Gastroesophageal sphincter (tissue), 4 donors: Measurements from ENCODE around the gene GRM4. TPM values are rescaled to one million over a fixed set of nuclear protein-coding genes. Genes with fewer than 3 reads are reported as not detected.

ENCODE experiments used
- ATAC-seq: fragments of 150-250 bp; one replicate; pipeline ENCODE4 v1.9.1; 2016; ENCODE audit warnings: mild to moderate bottlenecking, moderate library complexity
- H3K27ac ChIP-seq, 4 donors: fragments of 200-600 bp; sonication (generic) in 3 of 4; 1 replicate in 3 of 4; 2 replicates in 1 of 4; pipeline ENCODE4 v1.5.1; 2016 to 2019
- H3K27me3 ChIP-seq: fragments of 200-600 bp; sonication (generic); one replicate; pipeline ENCODE4 v1.5.1; 2019
- H3K36me3 ChIP-seq, 2 donors: fragments of 200-600 bp; sonication (generic); one replicate each; pipeline ENCODE4 v1.5.1; 2019; ENCODE audit warnings: control low read depth in 1 of 2
- H3K4me1 ChIP-seq, 3 donors: fragments of 200-600 bp; sonication (generic); 1 replicate in 2 of 3; 2 replicates in 1 of 3; pipeline ENCODE4 v1.5.1; 2016 to 2019; ENCODE audit warnings: control low read depth in 2 of 3
- H3K4me3 ChIP-seq, 2 donors: fragments of 200-600 bp; sonication (generic); one replicate each; pipeline ENCODE4 v1.5.1; 2019; ENCODE audit warnings: mild to moderate bottlenecking in 1 of 2, moderate library complexity in 1 of 2
- H3K9me3 ChIP-seq, 3 donors: fragments of 200-600 bp; sonication (generic); one replicate each; pipeline ENCODE4 v1.5.1; 2017 to 2019; ENCODE audit warnings: control low read depth in 2 of 3
- EP300 ChIP-seq: sonication (generic); formaldehyde crosslinking; IDR thresholded peaks from one replicate; pipeline ENCODE4 v1.6.1; 2017; ENCODE audit warnings: antibody characterized with exemption, mild to moderate bottlenecking
- POLR2A ChIP-seq, 2 donors: fragments of 450-650 bp; IDR thresholded peaks; one replicate each; pipeline ENCODE4 v1.6.1; 2017; ENCODE audit warnings: antibody characterized with exemption in 2 of 2, mild to moderate bottlenecking in 2 of 2, moderate library complexity in 1 of 2
- POLR2AphosphoS5 ChIP-seq: sonication (generic); formaldehyde crosslinking; IDR thresholded peaks from one replicate; pipeline ENCODE4 v1.6.1; 2017; ENCODE audit warnings: antibody characterized with exemption
- WGBS, 2 donors: methylation state at CpG; one replicate each; pipeline ENCODE4 v1.1.5; 2018; ENCODE audit warnings: low coverage in 1 of 2; 5-methylcytosine and 5-hydroxymethylcytosine counted together
- total RNA-seq, 4 donors: library from RNA; depleted of rRNA; stranded (reverse); fragments of >200 nt; gene quantifications; one replicate each; pipeline ENCODE4 v1.1.0, GENCODE V29; 2016
- TF ChIP-seq, protein P1 (sequence below), 4 experiments: fragments of 200-600 bp in 2 of 4; fragments of 450-650 bp in 2 of 4; sonication (generic) in 1 of 4; IDR thresholded peaks; one replicate each; pipeline ENCODE4 v1.5.1; 2017 to 2019; ENCODE audit warnings: antibody characterized with exemption in 4 of 4, mild to moderate bottlenecking in 2 of 4, moderate library complexity in 2 of 4

Gene GRM4
- total RNA-seq, 4 donors from 2014 or later, result not detected

DNA sequence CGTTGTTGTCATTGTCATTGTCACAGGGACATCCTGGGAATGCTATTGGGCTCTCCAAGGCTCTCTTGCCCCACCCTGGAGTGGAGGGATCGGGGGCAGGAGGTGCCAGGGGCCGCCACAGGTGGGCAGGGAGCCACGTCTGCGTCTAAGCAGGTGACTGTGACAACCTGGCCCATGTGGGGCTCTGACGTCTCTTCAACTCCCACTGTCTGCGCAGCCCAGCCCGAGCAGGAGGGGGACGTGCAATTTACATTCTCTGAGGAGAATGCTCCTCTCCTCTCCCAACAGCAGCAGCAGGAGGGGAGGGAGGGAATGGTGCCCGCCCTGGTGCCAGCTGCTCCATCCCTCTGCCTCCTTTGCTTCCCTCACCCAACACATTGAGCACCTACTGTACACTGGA, 50.1 kb downstream of the GRM4 start:
- H3K9me3 ChIP-seq, result peaks cover 0 to 6% (median 0%) of the 10 kb centered on the region in 3 donors
- peaks cover 85% of the 10 kb centered on the region for H3K27me3 ChIP-seq
- ATAC-seq, result no peak
- no CpG with 5 or more reads among the region's 10 CpGs for WGBS, 2 donors
- H3K4me1 ChIP-seq, result no peaks in the 10 kb centered on the region
- no peaks in the 10 kb centered on the region for H3K36me3 ChIP-seq
- no peak overlapping the region for H3K4me3 ChIP-seq
- TF ChIP-seq, protein P1, sequence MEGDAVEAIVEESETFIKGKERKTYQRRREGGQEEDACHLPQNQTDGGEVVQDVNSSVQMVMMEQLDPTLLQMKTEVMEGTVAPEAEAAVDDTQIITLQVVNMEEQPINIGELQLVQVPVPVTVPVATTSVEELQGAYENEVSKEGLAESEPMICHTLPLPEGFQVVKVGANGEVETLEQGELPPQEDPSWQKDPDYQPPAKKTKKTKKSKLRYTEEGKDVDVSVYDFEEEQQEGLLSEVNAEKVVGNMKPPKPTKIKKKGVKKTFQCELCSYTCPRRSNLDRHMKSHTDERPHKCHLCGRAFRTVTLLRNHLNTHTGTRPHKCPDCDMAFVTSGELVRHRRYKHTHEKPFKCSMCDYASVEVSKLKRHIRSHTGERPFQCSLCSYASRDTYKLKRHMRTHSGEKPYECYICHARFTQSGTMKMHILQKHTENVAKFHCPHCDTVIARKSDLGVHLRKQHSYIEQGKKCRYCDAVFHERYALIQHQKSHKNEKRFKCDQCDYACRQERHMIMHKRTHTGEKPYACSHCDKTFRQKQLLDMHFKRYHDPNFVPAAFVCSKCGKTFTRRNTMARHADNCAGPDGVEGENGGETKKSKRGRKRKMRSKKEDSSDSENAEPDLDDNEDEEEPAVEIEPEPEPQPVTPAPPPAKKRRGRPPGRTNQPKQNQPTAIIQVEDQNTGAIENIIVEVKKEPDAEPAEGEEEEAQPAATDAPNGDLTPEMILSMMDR (IDR thresholded peaks at IDR 0.05), result no peak
- TF ChIP-seq POLR2AphosphoS5 (no peak), POLR2A (IDR thresholded peaks at IDR 0.05) (no peak)
- no peak overlapping the region for H3K27ac ChIP-seq

DNA sequence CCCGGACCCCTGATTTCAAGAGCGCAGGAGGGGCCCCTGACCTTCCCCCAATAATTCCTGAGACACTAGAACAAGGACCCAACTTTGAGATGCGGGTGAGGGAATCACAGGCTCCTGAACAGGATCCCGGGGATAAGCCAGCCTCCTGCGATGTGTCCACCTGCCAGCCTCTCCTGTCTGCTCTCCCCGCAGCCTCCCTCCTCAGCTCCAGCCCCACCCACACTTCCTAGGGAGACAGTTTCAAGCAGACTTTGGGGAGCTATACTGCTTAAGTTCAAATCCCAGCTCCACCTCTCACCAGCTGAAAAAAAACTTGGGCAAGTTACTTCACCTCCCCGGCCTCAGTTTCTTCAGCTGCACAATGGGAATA, 50.8 kb downstream of the GRM4 start:
- 83% methylated on average over 1 of the region's 7 CpGs; no CpG with 5 or more reads in 1 of the 2 donors for WGBS, 2 donors
- TF ChIP-seq POLR2A (IDR thresholded peaks at IDR 0.05) (no peak), EP300 (no peak), POLR2AphosphoS5 (no peak)
- TF ChIP-seq, protein P1 (IDR thresholded peaks at IDR 0.05), result no peak
- Histone ChIP-seq H3K27me3 (peaks cover 79% of the 10 kb centered on the region), H3K4me3 (no peak overlapping the region), H3K27ac (no peak overlapping the region), H3K36me3 (no peaks in the 10 kb centered on the region), H3K9me3 (peaks cover 0 to 6% (median 0%) of the 10 kb centered on the region in 3 donors), H3K4me1 (no peaks in the 10 kb centered on the region)
- no peak for ATAC-seq

DNA sequence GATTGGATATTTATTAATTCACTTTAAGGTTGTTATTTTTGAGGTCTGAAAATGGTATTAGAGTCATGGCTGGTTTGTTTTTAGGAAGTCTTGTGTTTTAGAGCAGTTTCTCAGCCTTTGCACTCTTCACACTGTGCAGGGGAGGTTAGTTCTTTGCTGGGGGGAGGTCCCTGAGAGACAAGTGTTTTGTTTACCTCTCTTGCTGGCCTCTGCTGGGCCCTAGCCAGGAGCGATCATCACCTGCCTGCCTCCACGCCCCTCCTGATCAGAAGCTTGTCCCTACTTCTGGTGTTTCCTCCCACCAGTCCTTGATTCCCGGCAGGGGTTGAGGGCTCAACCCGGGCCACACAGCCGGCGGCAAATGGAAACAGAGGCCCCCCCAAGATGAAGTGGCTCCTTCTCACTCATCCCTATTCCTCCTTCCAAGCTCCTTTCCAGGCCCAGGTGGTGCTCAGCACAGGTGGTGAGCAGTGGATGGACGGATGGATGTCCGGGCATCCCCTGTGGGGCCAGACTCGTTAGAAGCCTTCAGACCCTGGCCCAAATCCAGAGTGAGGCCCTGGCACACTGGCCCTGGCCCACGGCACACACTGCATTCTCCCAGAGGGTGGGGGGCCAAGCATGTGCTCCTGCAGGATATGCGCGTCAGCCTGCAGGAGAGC, 51.3 kb downstream of the GRM4 start:
- 27 to 28% methylated on average over 3 to 5 of the region's 12 CpGs for WGBS, 2 donors
- Histone ChIP-seq H3K4me3 (no peak overlapping the region), H3K9me3 (peaks cover 0 to 6% (median 0%) of the 10 kb centered on the region in 3 donors), H3K27ac (no peak overlapping the region), H3K36me3 (no peaks in the 10 kb centered on the region), H3K27me3 (peaks cover 73% of the 10 kb centered on the region), H3K4me1 (no peaks in the 10 kb centered on the region)
- TF ChIP-seq, protein P1 (IDR thresholded peaks at IDR 0.05), result no peak
- TF ChIP-seq POLR2A (IDR thresholded peaks at IDR 0.05) (no peak), EP300 (no peak), POLR2AphosphoS5 (no peak)
- ATAC-seq, result no peak

DNA sequence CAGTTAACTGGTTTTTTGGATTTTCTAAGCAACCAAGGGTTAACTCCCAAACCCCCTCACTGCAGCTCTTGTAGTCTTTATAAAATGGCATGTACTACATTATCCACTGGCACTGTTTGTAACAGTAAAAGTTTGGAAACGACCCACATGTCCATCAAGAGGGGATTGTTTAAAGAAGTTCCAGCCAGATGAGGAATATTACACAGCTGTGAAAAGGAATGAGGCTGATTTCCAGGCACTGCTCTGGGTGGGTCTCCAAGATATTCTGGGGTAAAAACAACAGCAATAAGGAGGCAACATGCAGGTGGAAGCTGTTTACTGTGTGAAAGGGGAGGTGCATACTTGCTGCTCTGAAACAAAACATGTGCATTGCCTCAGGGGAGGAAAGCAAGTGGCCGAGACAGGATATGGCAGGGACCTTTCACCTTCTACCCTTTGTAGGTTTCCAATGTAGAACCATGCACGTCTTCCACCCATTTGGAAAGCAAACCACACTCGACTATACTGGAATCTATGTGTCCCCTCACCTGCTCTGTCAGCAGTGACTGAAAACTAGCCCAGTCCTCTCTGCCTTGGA, 51.9 kb downstream of the GRM4 start:
- Histone ChIP-seq H3K9me3 (peaks cover 0 to 6% (median 0%) of the 10 kb centered on the region in 3 donors), H3K27me3 (peaks cover 67% of the 10 kb centered on the region), H3K4me1 (no peaks in the 10 kb centered on the region), H3K27ac (no peak overlapping the region), H3K36me3 (no peaks in the 10 kb centered on the region), H3K4me3 (no peak overlapping the region)
- no peak for TF ChIP-seq POLR2A (IDR thresholded peaks at IDR 0.05)
- TF ChIP-seq POLR2AphosphoS5, result no peak
- TF ChIP-seq EP300, result no peak
- TF ChIP-seq, protein P1 (IDR thresholded peaks at IDR 0.05), result no peak
- 24 to 58% methylated on average over 2 to 3 of the region's 4 CpGs for WGBS, 2 donors
- ATAC-seq, result no peak

DNA sequence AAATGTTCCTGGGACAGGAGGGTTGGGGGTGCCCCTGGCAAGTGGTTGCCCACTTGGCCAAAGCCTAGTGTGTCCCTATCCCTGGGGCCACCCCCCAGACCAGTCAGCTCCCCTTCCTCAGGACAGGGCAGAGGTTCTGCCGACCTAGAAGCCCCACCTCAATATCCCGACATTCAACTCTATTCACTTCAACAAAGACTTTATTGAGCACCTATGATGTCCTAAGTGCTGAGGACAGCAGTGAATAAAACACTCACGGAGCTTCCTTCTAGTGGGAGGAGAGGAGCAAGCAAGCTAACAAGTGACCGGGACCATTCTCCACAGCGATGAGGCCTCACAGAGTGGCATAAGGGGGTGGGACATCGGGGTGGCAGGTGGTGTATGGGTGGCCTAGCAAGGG, 52.7 kb downstream of the GRM4 start:
- 82 to 84% methylated on average over 4 of the region's 6 CpGs for WGBS, 2 donors
- Histone ChIP-seq H3K27ac (no peak overlapping the region), H3K4me3 (no peak overlapping the region), H3K4me1 (no peaks in the 10 kb centered on the region), H3K27me3 (peaks cover 60% of the 10 kb centered on the region), H3K9me3 (peaks cover 0 to 6% (median 0%) of the 10 kb centered on the region in 3 donors), H3K36me3 (no peaks in the 10 kb centered on the region)
- no peak for ATAC-seq
- TF ChIP-seq POLR2A (IDR thresholded peaks at IDR 0.05), result no peak
- no peak for TF ChIP-seq EP300
- TF ChIP-seq POLR2AphosphoS5, result no peak
- TF ChIP-seq, protein P1 (IDR thresholded peaks at IDR 0.05), result no peak
